Lung (tissue), 12 donors: ENCODE results near the gene CYP2A7. TPM values are rescaled to one million over a fixed set of nuclear protein-coding genes. Genes with fewer than 3 reads are reported as not detected.
A peak's percentile ranks its signal among the peaks of the same experiment; 100 is the strongest.
"Not testable (repeated sequence)": the region's sequence is repeated elsewhere in the genome, so short reads cannot be mapped to it uniquely, and the experiment has no call there.

ENCODE experiments used
- ATAC-seq: fragments of 200-7000 bp; cut with Tn5 transposase; one replicate; pipeline ENCODE4 v1.9.1; 2020; ENCODE audit warnings: moderate number of reproducible peaks; ENCODE audit not compliant: insufficient read depth, low FRiP score
- DNase-seq, 3 donors: peaks; one replicate each; pipeline ENCODE4 v3.0.0-alpha.2; 2013 to 2017
- H3K27ac ChIP-seq, 2 donors: one replicate each; pipeline ENCODE4 v1.5.1; 2013; ENCODE audit warnings: mild to moderate bottlenecking in 2 of 2, moderate library complexity in 2 of 2, control low read depth in 1 of 2, inconsistent platforms in 1 of 2, low read depth in 1 of 2, low read length in 1 of 2
- H3K27me3 ChIP-seq, 3 donors: one replicate each; pipeline ENCODE4 v1.5.1; 2013; ENCODE audit warnings: low read length in 2 of 3; ENCODE audit not compliant: control insufficient read depth in 3 of 3, insufficient read depth in 3 of 3
- H3K36me3 ChIP-seq, 4 donors: one replicate each; pipeline ENCODE4 v1.5.1; 2013; ENCODE audit warnings: low read length in 4 of 4, mild to moderate bottlenecking in 1 of 4, moderate library complexity in 1 of 4; ENCODE audit not compliant: control insufficient read depth in 4 of 4, insufficient read depth in 4 of 4
- H3K4me1 ChIP-seq, 5 donors: one replicate each; pipeline ENCODE4 v1.5.1; 2013; ENCODE audit warnings: low read length in 5 of 5, mild to moderate bottlenecking in 2 of 5, moderate library complexity in 1 of 5; ENCODE audit not compliant: control insufficient read depth in 5 of 5, insufficient read depth in 5 of 5
- H3K4me3 ChIP-seq: one replicate; pipeline ENCODE4 v1.5.1; 2013; ENCODE audit warnings: mild to moderate bottlenecking, control low read depth, moderate library complexity
- H3K9ac ChIP-seq, 2 donors: one replicate each; pipeline ENCODE4 v1.5.1; 2013; ENCODE audit warnings: low read length in 2 of 2, control low read depth in 1 of 2; ENCODE audit not compliant: insufficient read depth in 1 of 2
- H3K9me3 ChIP-seq, 4 donors: one replicate each; pipeline ENCODE4 v1.5.1; 2013; ENCODE audit warnings: low read length in 3 of 4, mild to moderate bottlenecking in 1 of 4, moderate library complexity in 1 of 4; ENCODE audit not compliant: control insufficient read depth in 4 of 4, insufficient read depth in 3 of 4
- CTCF ChIP-seq: IDR thresholded peaks from 2 replicates; pipeline ENCODE4 v1.5.1; 2012; ENCODE audit warnings: mild to moderate bottlenecking; ENCODE audit errors: control extremely low read depth, extremely low read depth
- WGBS, 2 donors: extraction: QIAGEN DNeasy Blood & Tissue Kit; methylation state at CpG; one replicate each; pipeline ENCODE4 v1.1.7; 2013; 5-methylcytosine and 5-hydroxymethylcytosine counted together
- polyA plus RNA-seq, 2 donors: library from polyadenylated mRNA; stranded (reverse); fragments of 200-250 nt; gene quantifications; one replicate each; pipeline ENCODE4 v1.2.1, GENCODE V29; 2013
- total RNA-seq, 2 donors: library from RNA; depleted of rRNA in 1 of 2; stranded (reverse); fragments of >200 nt in 1 of 2; gene quantifications; one replicate each; pipeline ENCODE4 v1.2.1, GENCODE V29; 2014 to 2021
- donor health status: control.
- donor health status: control.
- donor health status: Bipolar disorder and iron deficiency.
- donor health status: healthy.
- donor health status: DM: yes; HTN: yes; CAD: no.

The CYP2A7 gene
- total and polyA plus RNA-seq, 4 donors, result 0.11 to 1.6 (median 0.14) TPM; not detected in 1

GRCh38 chr19:40888191-40888590 lies 6.2 kb upstream of the CYP2A7 start:
- DNase-seq (no peak), ATAC-seq (no peak)
- H3K4me3 ChIP-seq, result no peak overlapping the region
- H3K9me3 ChIP-seq, result no peaks in the 10 kb centered on the region
- no peak for TF ChIP-seq CTCF
- no peak overlapping the region for H3K27ac ChIP-seq
- H3K4me1 ChIP-seq, result no peaks in the 10 kb centered on the region
- 85 to 92% methylated on average over 4 of the region's 4 CpGs for WGBS, 2 donors
- no peaks in the 10 kb centered on the region for H3K27me3 ChIP-seq
- no peak overlapping the region for H3K9ac ChIP-seq
- no peaks in the 10 kb centered on the region for H3K36me3 ChIP-seq

- not testable (repeated sequence) for H3K4me3 ChIP-seq, ATAC-seq, H3K36me3 ChIP-seq, H3K4me1 ChIP-seq, H3K27ac ChIP-seq, H3K9me3 ChIP-seq, DNase-seq, H3K9ac ChIP-seq
- peaks cover 0 to 22% (median 0%) of the 10 kb centered on the region in 3 donors for H3K27me3 ChIP-seq
- no CpG with 5 or more reads among the region's 1 CpG for WGBS, 2 donors
Measured at GRCh38 chr19:40884187-40884931, 2.3 kb upstream of the CYP2A7 start.

DNA sequence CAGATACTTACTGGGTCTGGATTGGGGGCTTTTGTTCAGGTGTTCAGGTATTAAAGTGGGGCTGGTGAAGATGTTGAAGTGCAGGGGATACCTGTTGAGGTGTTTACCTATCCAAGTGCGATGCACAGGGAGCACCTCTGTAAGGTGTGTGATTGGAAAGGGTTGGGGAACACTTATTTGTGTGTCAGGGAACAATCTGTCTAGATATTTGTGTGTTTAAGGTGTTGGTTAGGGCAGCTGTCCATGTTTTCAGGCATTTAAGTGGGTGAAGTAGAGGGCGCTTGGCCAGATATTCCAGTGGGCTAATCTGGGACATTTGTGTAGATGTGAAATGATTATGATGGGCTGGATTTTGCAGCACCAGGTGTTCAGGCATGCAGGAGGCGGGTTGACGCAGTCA lies 2.7 kb downstream of the CYP2A7 start:
- H3K27me3 ChIP-seq, result peaks cover 0 to 23% (median 0%) of the 10 kb centered on the region in 3 donors
- not testable (repeated sequence) for H3K4me1 ChIP-seq, DNase-seq, ATAC-seq, H3K9me3 ChIP-seq, H3K27ac ChIP-seq, H3K36me3 ChIP-seq, H3K4me3 ChIP-seq, H3K9ac ChIP-seq
- WGBS, 2 donors, result 69 to 80% methylated on average over 4 of the region's 4 CpGs

- not testable (repeated sequence) for H3K27me3 ChIP-seq, H3K4me3 ChIP-seq, H3K27ac ChIP-seq, H3K9ac ChIP-seq, H3K36me3 ChIP-seq, H3K4me1 ChIP-seq, H3K9me3 ChIP-seq
- WGBS, 2 donors, result 3 to 13% methylated on average over 18 of the region's 23 CpGs
- ATAC-seq (peak; percentile 71), DNase-seq (peak in 2 of 3 donors; percentile 41 to 43)
Measured at GRCh38 chr19:40875526-40875951, 6.5 kb downstream of the CYP2A7 start.

DNA sequence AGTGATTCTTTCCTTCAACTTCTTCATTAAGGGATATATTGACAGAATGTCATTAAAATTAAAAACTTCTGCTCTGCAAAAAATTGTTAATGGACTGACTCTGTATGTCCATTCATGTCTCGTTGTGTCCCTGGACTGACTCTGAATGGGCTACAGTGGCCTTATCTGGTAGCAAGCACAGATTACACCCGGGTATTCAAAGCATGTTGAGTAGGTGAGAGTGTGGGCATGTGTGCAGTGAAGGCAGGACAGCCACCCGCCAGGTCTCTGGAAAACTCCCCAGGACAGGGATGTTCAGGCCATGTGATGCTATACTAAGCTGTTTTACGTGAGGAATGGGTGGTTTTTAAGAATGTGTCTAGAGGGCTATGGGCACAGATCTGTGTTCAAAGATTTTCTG lies 7.2 kb downstream of the CYP2A7 start:
- H3K36me3 ChIP-seq, H3K27ac ChIP-seq, H3K9ac ChIP-seq, ATAC-seq, H3K27me3 ChIP-seq, H3K9me3 ChIP-seq, DNase-seq, H3K4me3 ChIP-seq, H3K4me1 ChIP-seq: not testable (repeated sequence)
- WGBS, 2 donors, result 82 to 96% methylated on average over 1 to 2 of the region's 4 CpGs

DNA sequence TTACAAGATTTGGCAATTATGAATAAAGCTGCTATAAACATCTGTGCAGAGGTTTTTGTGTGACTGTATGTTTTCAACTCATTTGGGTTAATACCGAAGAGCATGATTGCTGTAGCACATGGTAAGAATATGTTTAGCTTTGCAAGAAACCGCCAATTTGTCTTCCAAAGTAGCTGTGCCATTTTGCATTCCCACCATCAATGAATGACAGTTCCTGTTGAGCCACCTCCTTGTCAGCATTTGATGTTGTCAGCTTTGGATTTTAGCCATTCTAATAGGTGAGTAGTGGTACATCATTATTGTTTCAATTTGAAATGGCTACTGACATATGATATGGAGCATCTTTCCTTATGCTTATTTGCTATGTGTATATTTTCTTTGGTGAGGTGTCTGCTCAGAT lies 8.2 kb downstream of the CYP2A7 start:
- H3K9ac ChIP-seq, DNase-seq, ATAC-seq, H3K4me1 ChIP-seq, H3K9me3 ChIP-seq, H3K4me3 ChIP-seq, H3K27me3 ChIP-seq, H3K27ac ChIP-seq, H3K36me3 ChIP-seq: not testable (repeated sequence)
- WGBS, 2 donors, result 88 to 94% methylated on average over 2 of the region's 2 CpGs
